A549 (cell line): ENCODE data around the gene ATP6V1G2.

Experiments used
- BHLHE40 ChIP-seq: IDR thresholded peaks from 2 replicates; pipeline ENCODE4 v1.6.1; 2012; ENCODE audit warnings: low read depth, low read length, inconsistent platforms
- CBX2 ChIP-seq: fragments of 200-600 bp; sonication (generic); IDR thresholded peaks from 2 replicates; pipeline ENCODE4 v1.6.1; 2016; ENCODE audit warnings: low read depth, mild to moderate bottlenecking, borderline replicate concordance
- CTCF ChIP-seq: fragments of >200 bp; sonication (Bioruptor Twin); formaldehyde crosslinking; IDR thresholded peaks from 3 replicates; pipeline ENCODE4 v1.5.1; 2016
- JUNB ChIP-seq: fragments of >200 bp; sonication (Bioruptor Twin); formaldehyde crosslinking; IDR thresholded peaks from 2 replicates; pipeline ENCODE4 v1.6.1; 2016
- MAZ ChIP-seq: fragments of 150-350 bp; IDR thresholded peaks from 2 replicates; pipeline ENCODE4 v1.6.1; 2014; ENCODE audit warnings: antibody characterized with exemption, low read depth, low read length, borderline replicate concordance

- no peak for TF ChIP-seq CTCF
- no peak for TF ChIP-seq CBX2
- no peak for TF ChIP-seq JUNB
- TF ChIP-seq MAZ: no peak
- no peak for TF ChIP-seq BHLHE40
These were observed 23.6 kb upstream of the ATP6V1G2 start for GRCh38 chr6:31569861-31570536.
